MM.1S (cell line): ENCODE results near the gene RNFT1.

Experiments
- DNase-seq: peaks from one replicate; pipeline ENCODE4 v3.0.0-alpha.2; 2015
- H2AFZ ChIP-seq: fragments of 300-600 bp; sonication (generic); 2 replicates; pipeline ENCODE4 v1.6.0; 2016; ENCODE audit warnings: antibody characterized with exemption, low read length
- H3F3A ChIP-seq: fragments of 300-600 bp; sonication (generic); 2 replicates; pipeline ENCODE4 v1.6.1; 2016; ENCODE audit warnings: mild to moderate bottlenecking, antibody characterized with exemption, low read length, moderate library complexity, mixed read lengths; ENCODE audit not compliant: insufficient read depth
- H3K27ac ChIP-seq: fragments of 300-600 bp; sonication (generic); 2 replicates; pipeline ENCODE4 v1.5.1; 2016; ENCODE audit warnings: mild to moderate bottlenecking, low read length
- H3K27me3 ChIP-seq: fragments of 300-600 bp; sonication (generic); replicated peaks from 2 replicates; pipeline ENCODE4 v1.6.0; 2016; ENCODE audit warnings: low read length; ENCODE audit not compliant: insufficient read depth
- H3K36me3 ChIP-seq: fragments of 300-600 bp; sonication (generic); replicated peaks from 2 replicates; pipeline ENCODE4 v1.6.1; 2016; ENCODE audit warnings: mild to moderate bottlenecking, low read length, mixed read lengths; ENCODE audit not compliant: insufficient read depth
- H3K4me1 ChIP-seq: fragments of 300-600 bp; sonication (generic); 2 replicates; pipeline ENCODE4 v1.6.1; 2016; ENCODE audit warnings: low read length, mixed read lengths
- H3K4me2 ChIP-seq: fragments of 300-600 bp; sonication (generic); 2 replicates; pipeline ENCODE4 v1.6.0; 2016; ENCODE audit warnings: low read depth, low read length
- H3K4me3 ChIP-seq: fragments of 300-600 bp; sonication (generic); 2 replicates; pipeline ENCODE4 v1.5.1; 2016; ENCODE audit warnings: low read length, mixed read lengths
- H3K79me2 ChIP-seq: fragments of 300-600 bp; sonication (generic); 2 replicates; pipeline ENCODE4 v1.6.1; 2016; ENCODE audit warnings: mixed run types, low read length, mixed read lengths
- H3K9ac ChIP-seq: fragments of 300-600 bp; sonication (generic); 2 replicates; pipeline ENCODE4 v1.6.1; 2016; ENCODE audit warnings: low read length, mixed read lengths
- H3K9me2 ChIP-seq: fragments of 300-600 bp; sonication (generic); replicated peaks from 2 replicates; pipeline ENCODE4 v1.6.1; 2016; ENCODE audit warnings: mild to moderate bottlenecking, low read length, mixed read lengths; ENCODE audit not compliant: insufficient read depth
- H3K9me3 ChIP-seq: fragments of 300-600 bp; sonication (generic); replicated peaks from 2 replicates; pipeline ENCODE4 v1.6.1; 2016; ENCODE audit warnings: mild to moderate bottlenecking, low read length, mixed read lengths; ENCODE audit not compliant: insufficient read depth
- H4K20me1 ChIP-seq: fragments of 300-600 bp; sonication (generic); 2 replicates; pipeline ENCODE4 v1.6.1; 2016; ENCODE audit warnings: mild to moderate bottlenecking, low read length, moderate library complexity, mixed read lengths; ENCODE audit not compliant: insufficient read depth
- CTCF ChIP-seq: fragments of 300-600 bp; sonication (generic); IDR thresholded peaks from 2 replicates; pipeline ENCODE4 v1.5.1; 2016; ENCODE audit warnings: antibody characterized with exemption, low read length, mixed read lengths
- EZH2 ChIP-seq: fragments of 300-600 bp; sonication (generic); optimal IDR thresholded peaks from 2 replicates; pipeline ENCODE3; 2017; ENCODE audit warnings: low read depth, mild to moderate bottlenecking, antibody characterized with exemption, low read length, mixed read lengths
- EZH2phosphoT487 ChIP-seq: fragments of 300-600 bp; sonication (generic); IDR thresholded peaks from 2 replicates; pipeline ENCODE4 v1.6.1; 2018; ENCODE audit warnings: antibody characterized with exemption, low read length

Gene RNFT1

GRCh38 chr17:59916446-59916845, 48.1 kb downstream of the RNFT1 start:
- no peak for DNase-seq
- H2AFZ ChIP-seq = no peak overlapping the region
- H3K4me3 ChIP-seq = no peak overlapping the region
- H3K9me2 ChIP-seq = no peaks in the 10 kb centered on the region
- H3K9me3 ChIP-seq = no peaks in the 10 kb centered on the region
- no peaks in the 10 kb centered on the region for H3K4me1 ChIP-seq
- H3K4me2 ChIP-seq = no peak overlapping the region
- H3K9ac ChIP-seq = no peak overlapping the region
- TF ChIP-seq EZH2 (no peak), EZH2phosphoT487 (no peak), CTCF (no peak)
- H3K79me2 ChIP-seq = peaks cover 13% of the 10 kb centered on the region
- H4K20me1 ChIP-seq = 0 out of 2 replicates have a peak, but pooled peaks cover 2% of the 10 kb centered on the region
- no peaks in the 10 kb centered on the region for H3K27me3 ChIP-seq
- peaks cover 3% of the 10 kb centered on the region for H3K36me3 ChIP-seq
- H3F3A ChIP-seq = 0 out of 2 replicates have a peak, but pooled peaks cover 5% of the 10 kb centered on the region
- H3K27ac ChIP-seq = no peak overlapping the region

GRCh38 chr17:59914274-59914854, 50.2 kb downstream of the RNFT1 start:
- Histone ChIP-seq H3K27me3 (no peaks in the 10 kb centered on the region), H2AFZ (no peak overlapping the region), H3K9me3 (no peaks in the 10 kb centered on the region), H3K9ac (no peak overlapping the region), H3K36me3 (peaks cover 3% of the 10 kb centered on the region; the same call in 1 of the 2 replicates), H3K27ac (no peak overlapping the region), H3K4me3 (no peak overlapping the region), H3K4me1 (no peaks in the 10 kb centered on the region), H3K4me2 (no peak overlapping the region), H4K20me1 (0 out of 2 replicates have a peak, but pooled peaks cover 2% of the 10 kb centered on the region), H3K9me2 (no peaks in the 10 kb centered on the region), H3K79me2 (peaks cover 25% of the 10 kb centered on the region), H3F3A (0 out of 2 replicates have a peak, but pooled peaks cover 5% of the 10 kb centered on the region)
- DNase-seq = peak; percentile 35
- TF ChIP-seq CTCF (peak; percentile 44), EZH2phosphoT487 (no peak)

GRCh38 chr17:59907467-59907866, 57.1 kb downstream of the RNFT1 start:
- Histone ChIP-seq H3K9me2 (no peaks in the 10 kb centered on the region), H3F3A (no peaks in the 10 kb centered on the region), H3K79me2 (peaks cover 67% of the 10 kb centered on the region), H3K4me1 (no peaks in the 10 kb centered on the region), H4K20me1 (peaks cover 6% of the 10 kb centered on the region; the same call in 1 of the 2 replicates), H3K9ac (no peak overlapping the region), H2AFZ (no peak overlapping the region), H3K36me3 (no peaks in the 10 kb centered on the region; the same call in 1 of the 2 replicates), H3K4me2 (no peak overlapping the region), H3K27ac (no peak overlapping the region), H3K4me3 (no peak overlapping the region), H3K27me3 (no peaks in the 10 kb centered on the region), H3K9me3 (no peaks in the 10 kb centered on the region)
- TF ChIP-seq EZH2 (no peak), CTCF (no peak), EZH2phosphoT487 (no peak)
- DNase-seq = no peak
